Measurements from ENCODE around the gene ARSJ.

- no peak for TF ChIP-seq CTCF (conservative IDR thresholded peaks at IDR 0.05; ENCODE audit: low read depth, low read length)
- no peak for TF ChIP-seq EZH2 (IDR thresholded peaks at IDR 0.05; ENCODE audit: low read length, unreplicated experiment)
These were observed 14.4 kb upstream of the ARSJ start for GRCh38 chr4:113993887-113994286.
